ENCODE results near the gene ELMO3.
A peak's percentile ranks its signal among the peaks of the same experiment; 100 is the strongest.

DNA sequence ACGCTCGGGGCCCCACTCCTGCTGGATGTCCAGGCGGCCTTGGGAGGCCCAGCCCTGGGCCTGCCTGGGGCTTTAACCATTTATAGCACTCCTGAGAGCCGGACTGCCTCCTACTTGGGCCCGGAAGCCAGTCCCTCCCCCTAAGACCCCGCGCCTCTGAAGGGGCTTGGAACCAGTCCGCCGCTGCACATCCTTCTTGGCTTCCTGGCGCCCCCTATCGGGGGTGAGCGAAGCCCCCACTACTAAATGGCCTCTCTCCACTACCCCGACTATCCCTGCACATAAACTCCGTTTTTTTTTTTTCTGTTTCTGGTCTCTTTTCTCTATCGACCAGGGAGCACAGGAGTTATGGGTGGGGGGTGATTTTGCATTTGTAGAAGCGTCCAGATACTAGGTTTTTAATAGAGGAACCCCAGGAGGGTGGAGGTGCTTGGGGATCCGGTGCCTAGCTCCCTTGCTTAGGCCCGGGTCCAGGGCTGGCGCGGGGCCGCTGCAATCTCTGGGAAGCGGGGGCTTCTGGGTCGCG lies 29.2 kb upstream of the ELMO3 start:
- TF ChIP-seq CTCF (IDR thresholded peaks at IDR 0.05) (peak in 4 of 6 experiments; percentile 4 to 53 (median 30)), EP300 (IDR thresholded peaks at IDR 0.05) (no peak)

Data from upper lobe of left lung (tissue), 4 donors.